COLO829 (cell line): Measurements from ENCODE around the gene ATP6V0A1.

Experiments used
- DNase-seq: peaks from one replicate; pipeline ENCODE4 v3.0.0; 2012; ENCODE audit warnings: low spot score

Gene ATP6V0A1

DNA sequence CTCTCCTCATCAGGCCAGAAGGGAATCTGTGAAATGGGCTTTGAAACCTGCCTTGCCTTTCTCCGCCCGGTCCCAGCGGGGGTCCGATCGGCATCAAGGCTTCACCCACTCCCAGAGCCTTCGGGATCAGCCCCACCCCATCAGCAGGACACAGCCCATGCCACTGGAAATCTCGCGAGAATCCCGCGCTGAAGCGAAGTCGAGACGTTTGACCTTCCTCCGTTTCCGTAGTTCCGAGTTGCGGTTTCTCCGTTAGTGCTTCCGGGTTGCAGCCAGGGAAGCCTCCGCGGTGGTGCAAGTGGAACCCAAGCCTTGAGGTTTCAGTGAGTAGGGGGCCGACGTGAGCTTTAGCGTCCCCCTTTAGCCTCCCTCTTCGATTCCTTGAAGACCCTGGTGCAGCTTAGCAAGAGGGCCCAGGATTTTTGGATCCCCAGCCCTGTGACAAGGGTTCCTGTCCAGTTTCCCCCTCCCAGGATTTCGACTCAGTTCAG lies 103.3 kb downstream of the ATP6V0A1 start, which contains the start of gene COASY:
Gene COASY (plus strand): TSS at position 252 of the 491 bp plus-strand sequence. CDS start 475 bp downstream, outside the sequence.
- peak; percentile 99 for DNase-seq

DNA sequence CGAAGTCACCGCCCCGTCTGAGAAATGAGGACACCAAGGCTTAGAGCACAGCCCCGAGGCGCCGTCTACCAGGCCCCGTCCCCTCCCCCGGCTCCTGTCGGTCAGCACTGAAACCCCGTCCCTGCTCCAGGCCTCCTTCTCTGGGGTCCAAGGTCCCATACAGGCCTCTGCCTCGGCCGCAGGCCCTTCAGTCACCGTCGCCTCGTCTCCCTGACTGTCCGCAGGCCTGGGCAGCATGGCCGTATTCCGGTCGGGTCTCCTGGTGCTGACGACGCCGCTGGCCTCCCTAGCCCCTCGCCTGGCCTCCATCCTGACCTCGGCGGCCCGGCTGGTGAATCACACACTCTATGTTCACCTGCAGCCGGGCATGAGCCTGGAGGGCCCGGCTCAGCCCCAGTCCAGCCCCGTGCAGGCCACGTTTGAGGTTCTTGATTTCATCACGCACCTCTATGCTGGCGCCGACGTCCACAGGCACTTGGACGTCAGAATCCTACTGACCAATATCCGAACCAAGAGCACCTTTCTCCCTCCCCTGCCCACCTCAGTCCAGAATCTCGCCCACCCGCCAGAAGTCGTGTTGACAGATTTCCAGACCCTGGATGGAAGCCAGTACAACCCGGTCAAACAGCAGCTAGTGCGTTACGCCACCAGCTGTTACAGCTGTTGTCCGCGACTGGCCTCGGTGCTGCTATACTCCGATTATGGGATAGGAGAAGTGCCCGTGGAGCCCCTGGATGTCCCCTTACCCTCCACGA lies 103.9 kb downstream of the ATP6V0A1 start:
- no peak for DNase-seq

DNA sequence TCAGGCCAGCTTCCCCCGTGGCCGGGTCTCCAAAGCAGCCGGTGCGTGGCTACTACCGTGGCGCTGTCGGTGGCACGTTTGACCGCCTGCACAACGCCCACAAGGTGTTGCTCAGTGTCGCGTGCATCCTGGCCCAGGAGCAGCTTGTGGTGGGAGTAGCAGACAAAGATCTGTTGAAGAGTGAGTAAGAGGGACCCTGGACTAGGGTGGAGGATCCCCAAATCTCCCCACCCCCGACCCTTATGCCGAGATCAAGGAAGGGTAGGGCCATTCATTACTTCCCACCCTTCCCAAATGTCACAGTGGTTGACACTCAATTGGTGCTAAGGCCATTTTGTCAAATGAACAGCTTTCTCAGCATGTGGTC lies 104.4 kb downstream of the ATP6V0A1 start:
- DNase-seq = no peak

DNA sequence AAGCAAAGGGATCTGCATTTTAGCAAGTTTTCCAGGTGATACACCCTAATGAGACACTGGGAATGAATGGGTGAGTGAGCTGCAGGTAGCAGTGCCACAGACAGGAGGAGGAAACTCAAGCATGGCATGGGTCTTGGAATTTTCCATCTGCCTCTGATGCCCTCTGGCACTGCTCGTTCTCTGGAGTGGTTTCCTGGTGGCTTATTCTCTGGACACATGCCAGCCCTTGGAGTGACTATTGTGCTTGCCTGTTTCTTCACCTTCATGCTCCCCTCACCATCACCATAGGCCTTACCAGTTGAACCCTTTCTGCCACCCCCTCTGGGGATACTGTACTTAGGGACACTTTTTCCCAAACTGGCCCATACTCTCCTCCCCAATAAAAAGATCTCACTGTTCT lies 104.9 kb downstream of the ATP6V0A1 start:
- no peak for DNase-seq

DNA sequence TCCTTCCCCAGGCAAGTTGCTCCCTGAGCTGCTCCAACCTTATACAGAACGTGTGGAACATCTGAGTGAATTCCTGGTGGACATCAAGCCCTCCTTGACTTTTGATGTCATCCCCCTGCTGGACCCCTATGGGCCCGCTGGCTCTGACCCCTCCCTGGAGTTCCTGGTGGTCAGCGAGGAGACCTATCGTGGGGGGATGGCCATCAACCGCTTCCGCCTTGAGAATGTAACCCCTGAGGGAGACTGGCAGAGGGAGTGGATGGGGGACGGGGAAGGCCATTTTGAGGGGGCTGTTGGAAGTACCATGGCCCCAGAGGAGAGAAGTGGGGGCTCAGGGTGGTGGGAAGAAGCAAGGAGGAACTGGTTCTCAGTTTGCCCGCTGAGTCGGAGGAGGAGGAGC lies 105.3 kb downstream of the ATP6V0A1 start:
- no peak for DNase-seq

DNA sequence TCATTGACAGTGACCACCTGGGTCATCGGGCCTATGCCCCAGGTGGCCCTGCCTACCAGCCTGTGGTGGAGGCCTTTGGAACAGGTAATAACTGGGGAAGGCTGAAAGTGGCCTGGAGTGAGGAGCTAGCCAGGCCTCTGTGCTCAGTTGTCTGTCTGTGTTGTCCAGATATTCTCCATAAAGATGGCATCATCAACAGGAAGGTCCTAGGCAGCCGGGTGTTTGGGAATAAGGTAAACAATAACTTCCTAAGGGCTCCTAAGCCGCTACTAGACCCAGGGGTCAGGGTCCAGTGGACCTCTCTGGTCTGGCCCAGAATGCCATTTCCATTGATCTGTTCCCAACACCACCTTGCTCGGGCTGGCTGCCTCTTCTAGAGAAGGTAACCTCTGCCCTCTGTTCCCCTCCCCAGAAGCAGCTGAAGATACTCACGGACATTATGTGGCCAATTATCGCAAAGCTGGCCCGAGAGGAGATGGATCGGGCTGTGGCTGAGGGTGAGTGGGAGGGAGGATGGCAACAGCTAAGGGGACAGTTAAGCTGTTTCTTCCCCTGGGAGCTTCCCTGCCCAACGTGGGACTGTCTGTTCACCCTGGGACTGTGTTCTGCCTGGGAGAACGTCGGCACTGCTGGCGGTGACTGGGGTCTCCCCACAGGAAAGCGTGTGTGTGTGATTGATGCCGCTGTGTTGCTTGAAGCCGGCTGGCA lies 106.3 kb downstream of the ATP6V0A1 start:
- DNase-seq = no peak

DNA sequence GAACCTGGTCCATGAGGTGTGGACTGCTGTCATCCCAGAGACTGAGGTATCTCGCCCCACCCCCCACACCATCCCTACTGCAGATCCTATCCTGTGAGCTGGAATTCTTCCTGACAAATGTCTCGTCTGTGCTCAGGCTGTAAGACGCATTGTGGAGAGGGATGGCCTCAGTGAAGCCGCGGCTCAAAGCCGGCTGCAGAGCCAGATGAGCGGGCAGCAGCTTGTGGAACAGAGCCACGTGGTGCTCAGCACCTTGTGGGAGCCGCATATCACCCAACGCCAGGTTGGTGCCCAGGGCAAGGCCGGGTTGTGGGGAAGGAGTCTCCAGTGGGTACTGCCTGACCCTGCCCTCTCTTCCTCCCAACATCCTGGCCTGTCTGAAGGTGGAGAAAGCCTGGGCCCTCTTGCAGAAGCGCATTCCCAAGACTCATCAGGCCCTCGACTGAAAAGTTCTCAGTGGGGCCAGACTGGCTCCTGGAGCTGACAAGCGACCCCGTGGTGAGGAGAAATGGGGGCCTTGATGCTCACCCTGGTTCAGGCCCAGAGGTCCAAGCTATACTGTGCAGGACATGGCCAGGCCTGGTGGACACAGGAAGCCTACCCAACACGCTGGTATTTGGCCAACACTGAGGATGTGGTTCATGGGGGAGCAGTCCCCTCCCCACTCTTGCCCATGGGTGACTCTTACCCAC lies 107.0 kb downstream of the ATP6V0A1 start:
- no peak for DNase-seq

DNA sequence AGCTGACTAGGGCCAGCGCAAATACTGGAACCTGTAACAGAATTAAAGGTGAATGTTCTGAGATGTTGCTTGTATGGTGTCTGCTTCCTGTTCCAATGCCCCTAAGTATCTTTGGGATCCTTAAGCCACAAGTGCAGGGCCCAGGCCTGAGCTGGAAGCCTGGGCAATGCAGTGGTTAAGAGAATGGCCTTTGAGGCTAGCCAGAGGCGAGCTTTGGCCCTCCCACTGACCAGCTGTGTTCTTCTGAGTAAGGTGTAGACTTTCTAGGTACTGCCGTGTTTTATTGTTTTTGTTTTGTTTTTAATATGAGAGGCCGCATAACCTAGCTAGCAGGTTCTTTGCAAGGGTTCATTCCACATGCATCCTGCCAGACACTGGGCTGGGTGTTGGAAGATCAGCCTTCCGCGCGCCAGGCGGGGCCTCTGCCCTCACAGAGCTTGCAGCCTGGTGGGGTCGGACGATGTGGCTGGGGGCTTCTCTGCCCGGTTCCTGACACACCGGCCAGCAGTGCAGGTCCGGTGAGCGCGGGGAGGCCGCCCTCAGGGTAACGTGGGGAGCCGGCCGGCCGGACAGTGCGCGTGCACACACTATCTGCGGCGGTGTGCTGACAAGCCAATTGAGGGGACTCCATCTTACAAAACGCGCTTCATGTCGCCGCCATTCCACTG lies 107.7 kb downstream of the ATP6V0A1 start:
- no peak for DNase-seq

DNA sequence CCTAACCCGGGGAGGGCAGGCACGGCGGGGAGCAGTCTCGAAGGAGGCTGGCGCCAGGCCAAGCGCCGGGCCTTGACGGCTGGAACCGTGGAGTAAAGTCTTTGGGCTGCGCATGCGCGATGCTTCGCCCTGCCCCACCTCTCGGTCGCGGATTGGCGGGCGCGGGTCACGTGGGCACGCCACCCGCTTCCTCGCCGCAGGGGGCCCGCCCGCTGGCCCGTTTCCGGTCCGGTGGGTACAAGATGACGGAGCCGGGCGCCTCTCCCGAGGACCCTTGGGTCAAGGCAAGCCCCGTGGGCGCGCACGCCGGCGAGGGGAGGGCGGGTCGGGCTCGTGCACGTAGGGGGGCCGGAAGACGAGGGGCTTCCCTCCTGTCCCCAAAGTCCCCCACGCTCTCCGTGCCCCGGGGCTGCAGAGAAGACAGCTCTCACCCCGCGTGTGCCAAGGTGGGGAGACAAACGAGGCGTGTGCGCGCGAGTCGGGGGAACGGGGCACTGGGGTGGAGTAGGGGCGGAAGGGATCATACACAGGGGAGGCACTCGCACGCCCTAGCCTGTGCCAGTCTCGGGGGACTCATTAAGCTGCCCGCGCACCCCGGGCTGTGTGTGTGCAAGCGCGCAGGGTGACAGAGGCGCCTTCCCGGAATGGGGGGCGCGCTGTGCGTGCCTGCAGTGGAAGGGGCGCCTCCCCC lies 108.3 kb downstream of the ATP6V0A1 start, which contains the start of gene MLX:
Gene MLX (plus strand): TSS at position 218 of the 691 bp plus-strand sequence. CDS start 25 bp downstream, at position 243.
- peak; percentile 100 for DNase-seq

DNA sequence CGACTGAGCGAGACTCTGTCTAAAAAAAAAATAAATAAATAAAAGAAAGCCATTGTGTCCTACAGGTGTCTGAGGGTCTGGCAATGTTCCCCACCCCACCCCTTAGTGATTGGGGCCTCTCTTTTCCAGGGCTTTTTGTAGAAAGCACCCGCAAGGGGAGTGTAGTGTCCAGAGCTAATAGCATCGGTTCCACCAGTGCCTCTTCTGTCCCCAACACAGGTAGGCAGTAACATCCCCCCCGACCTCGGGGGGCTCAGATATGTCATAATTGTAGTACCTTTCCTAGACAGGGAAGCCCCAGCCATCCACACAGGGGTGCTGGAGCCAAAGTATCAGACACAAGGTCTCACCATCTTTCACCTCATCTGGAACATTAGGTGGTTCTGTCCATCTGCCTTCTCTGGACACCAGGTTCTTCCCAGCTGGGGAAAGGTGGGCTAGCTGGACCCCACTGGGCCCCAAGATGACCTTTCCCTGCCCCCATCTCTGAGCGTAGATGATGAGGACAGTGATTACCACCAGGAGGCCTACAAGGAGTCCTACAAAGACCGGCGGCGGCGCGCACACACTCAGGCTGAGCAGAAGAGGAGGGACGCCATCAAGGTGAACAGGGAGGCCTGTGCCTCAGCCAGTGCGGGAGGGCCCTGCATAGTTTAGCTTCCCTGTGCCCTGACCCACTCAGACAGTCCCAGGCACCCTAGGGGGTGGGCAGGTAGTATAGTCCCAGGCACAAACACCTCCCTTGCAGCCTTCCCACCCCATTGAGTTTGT lies 109.8 kb downstream of the ATP6V0A1 start:
- DNase-seq = no peak

DNA sequence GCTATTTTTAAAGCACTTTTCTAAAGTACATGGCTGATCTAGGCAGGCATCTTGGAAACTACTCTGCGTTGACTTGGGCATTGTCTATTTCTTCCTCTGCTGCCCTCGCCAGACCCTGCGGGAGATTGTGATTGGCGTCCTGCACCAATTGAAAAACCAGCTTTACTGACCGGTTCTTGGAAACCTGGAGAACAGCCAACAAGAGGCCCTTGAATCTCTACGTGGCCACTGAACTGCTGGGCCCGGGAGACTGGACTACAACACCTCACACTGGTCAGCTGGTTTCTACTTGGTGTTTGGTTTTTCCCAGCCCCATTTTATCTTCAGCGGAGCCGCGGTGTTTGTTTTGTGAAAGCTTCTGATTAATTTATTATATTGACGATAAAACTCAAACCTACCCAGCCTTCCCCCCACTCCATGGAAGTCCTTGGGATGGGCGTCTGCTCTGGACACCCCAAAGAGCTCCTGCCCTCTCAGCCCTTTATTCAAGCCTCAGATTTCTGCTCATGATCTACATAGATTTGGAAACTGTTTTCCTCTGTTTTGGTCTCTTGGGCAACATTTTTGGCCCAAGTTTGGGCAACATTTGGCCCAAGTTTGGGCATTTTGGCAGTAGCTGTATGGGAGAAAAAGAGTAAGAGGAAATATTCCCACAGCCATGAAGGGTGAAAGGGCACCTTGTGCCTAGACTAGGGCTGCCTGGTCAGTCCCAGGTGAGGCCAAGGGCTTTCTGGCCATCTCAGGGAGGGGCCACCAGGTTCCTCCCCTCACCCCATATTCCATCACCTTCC lies 113.0 kb downstream of the ATP6V0A1 start:
- no peak for DNase-seq
